Measurements from ENCODE around the gene PCYT1B.

- TF ChIP-seq, protein P1, sequence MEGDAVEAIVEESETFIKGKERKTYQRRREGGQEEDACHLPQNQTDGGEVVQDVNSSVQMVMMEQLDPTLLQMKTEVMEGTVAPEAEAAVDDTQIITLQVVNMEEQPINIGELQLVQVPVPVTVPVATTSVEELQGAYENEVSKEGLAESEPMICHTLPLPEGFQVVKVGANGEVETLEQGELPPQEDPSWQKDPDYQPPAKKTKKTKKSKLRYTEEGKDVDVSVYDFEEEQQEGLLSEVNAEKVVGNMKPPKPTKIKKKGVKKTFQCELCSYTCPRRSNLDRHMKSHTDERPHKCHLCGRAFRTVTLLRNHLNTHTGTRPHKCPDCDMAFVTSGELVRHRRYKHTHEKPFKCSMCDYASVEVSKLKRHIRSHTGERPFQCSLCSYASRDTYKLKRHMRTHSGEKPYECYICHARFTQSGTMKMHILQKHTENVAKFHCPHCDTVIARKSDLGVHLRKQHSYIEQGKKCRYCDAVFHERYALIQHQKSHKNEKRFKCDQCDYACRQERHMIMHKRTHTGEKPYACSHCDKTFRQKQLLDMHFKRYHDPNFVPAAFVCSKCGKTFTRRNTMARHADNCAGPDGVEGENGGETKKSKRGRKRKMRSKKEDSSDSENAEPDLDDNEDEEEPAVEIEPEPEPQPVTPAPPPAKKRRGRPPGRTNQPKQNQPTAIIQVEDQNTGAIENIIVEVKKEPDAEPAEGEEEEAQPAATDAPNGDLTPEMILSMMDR (IDR thresholded peaks at IDR 0.05; ENCODE audit: borderline replicate concordance, extremely low read depth, low read length, poor library complexity, severe bottlenecking) = no peak
- no peak for TF ChIP-seq EZH2 (IDR thresholded peaks at IDR 0.05; ENCODE audit: borderline replicate concordance, low read depth, low read length, severe bottlenecking)
These were observed 126.7 kb downstream of the PCYT1B start for GRCh38 chrX:24520472-24520871.

All from DND-41 (cell line).